Right ventricle myocardium superior (tissue), 1 donor: ENCODE results near the gene ERBB3. TPM values are rescaled to one million over a fixed set of nuclear protein-coding genes. Genes with fewer than 3 reads are reported as not detected.
A peak's percentile ranks its signal among the peaks of the same experiment; 100 is the strongest.
"Not testable (repeated sequence)": the region's sequence is repeated elsewhere in the genome, so short reads cannot be mapped to it uniquely, and the experiment has no call there.

ENCODE experiments used
- ATAC-seq: fragments of 200-7000 bp; cut with Tn5 transposase; one replicate; pipeline ENCODE4 v1.9.1; 2020; ENCODE audit warnings: mild to moderate bottlenecking; ENCODE audit not compliant: poor library complexity
- DNase-seq: peaks from one replicate; pipeline ENCODE4 v3.0.0-alpha.2; 2020
- intact Hi-C: fragments of 100-400 bp; cut with DNase I; formaldehyde crosslinking; loops from one replicate; pipeline ENCODE4 v1.11.2; 2022
- total RNA-seq: library from RNA; stranded (reverse); fragmentation: NEBNext Ultra II Directional; extraction: Animal tissue kit (Norgen Biotek cat#: 25700); gene quantifications from one replicate; pipeline ENCODE4 v1.2.1, GENCODE V29; 2021
- donor health status: DM: no; HTN: yes; CAD: no; lungs with severe emphysema.

The ERBB3 gene
- total RNA-seq, 1 donor from 2014 or later: 4.8 TPM

- peak; percentile 98 for ATAC-seq
- DNase-seq: peak; percentile 98
- intact Hi-C loops: no loop called here
These were observed 24.3 kb downstream of the ERBB3 start, which contains the start of gene PA2G4 for GRCh38 chr12:56104109-56104814. Gene PA2G4 (plus strand): TSS chr12:56104559. CDS start chr12:56104738, 179 bp downstream.

DNA sequence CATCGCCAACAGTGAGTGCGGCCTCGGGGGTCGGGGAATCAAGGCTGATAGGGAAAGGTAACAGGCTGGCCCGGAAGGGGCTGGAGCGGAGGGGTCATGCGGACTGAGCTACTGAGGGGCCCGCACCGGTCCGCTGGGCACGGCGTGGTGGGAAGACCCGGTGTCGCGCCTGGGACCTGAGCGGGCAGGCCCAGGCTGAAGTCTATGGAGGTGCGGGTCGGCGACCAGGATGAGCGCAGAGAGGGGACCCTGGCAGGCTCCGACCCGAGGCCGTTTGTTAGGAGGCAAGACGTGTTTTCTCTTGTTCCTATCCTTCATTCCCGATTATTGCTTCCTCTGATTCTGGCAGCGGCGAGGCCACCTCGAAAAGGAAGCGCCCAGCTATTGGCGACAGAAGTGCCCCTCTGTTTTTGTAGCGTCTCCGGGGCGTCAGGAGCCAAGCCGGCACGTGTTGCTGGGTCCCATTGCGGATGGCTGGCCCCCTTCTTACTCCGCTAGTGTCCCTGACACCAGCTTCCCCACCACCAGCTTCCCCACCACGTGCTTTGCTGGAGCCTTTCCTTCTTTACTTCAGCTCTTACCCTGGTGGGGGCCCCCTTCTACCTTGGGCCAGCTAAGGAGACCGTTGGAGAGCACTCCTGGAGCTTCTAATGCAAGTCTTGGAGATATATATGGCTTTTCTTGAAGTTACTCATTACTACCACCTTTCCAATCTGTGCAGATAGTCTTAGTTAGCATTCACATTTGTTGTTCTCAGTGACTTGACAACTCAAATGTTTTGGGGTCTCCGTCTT, 25.0 kb downstream of the ERBB3 start:
- intact Hi-C loops: no loop called here
- DNase-seq (peak; percentile 64), ATAC-seq (peak; percentile 28)

DNA sequence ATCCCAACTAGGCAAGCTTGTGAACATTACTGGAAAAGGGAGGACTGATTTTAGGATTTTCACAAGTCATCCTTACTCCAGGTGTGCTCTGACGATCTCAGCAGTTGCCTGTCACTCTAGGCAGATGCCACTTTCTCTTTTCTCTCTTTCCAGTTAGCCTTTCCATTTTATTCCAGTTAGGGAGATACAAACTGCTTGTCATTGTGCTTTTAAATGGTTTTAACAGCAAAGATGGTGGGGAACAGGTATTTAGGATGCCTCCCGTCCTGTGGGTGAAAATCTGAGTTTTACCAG, 25.6 kb downstream of the ERBB3 start:
- DNase-seq (no peak), ATAC-seq (no peak)
- intact Hi-C loops: no loop called here

GRCh38 chr12:56107242-56107641, 27.3 kb downstream of the ERBB3 start:
- ATAC-seq (no peak), DNase-seq (no peak)
- intact Hi-C loops: no loop called here

DNA sequence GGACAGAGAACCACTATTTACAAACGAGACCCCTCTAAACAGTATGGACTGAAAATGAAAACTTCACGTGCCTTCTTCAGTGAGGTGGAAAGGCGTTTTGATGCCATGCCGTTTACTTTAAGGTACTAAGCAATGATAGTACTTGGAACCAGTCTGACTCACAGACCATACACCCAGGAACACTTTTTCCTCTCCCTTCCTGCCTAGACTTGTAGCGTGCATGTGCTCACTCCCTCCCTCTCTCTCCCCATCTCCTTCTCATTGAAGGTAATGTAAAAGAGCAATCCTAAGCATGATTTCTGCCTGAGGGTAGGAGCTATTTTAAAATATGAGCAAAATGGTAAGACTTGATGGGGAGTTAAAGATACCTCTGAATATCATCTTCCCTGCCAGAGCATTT, 30.6 kb downstream of the ERBB3 start:
- no peak for ATAC-seq
- DNase-seq: no peak
- intact Hi-C loops: no loop called here

GRCh38 chr12:56114084-56114483, 34.1 kb downstream of the ERBB3 start:
- no peak for DNase-seq
- ATAC-seq: no peak
- intact Hi-C loops: no loop called here

DNA sequence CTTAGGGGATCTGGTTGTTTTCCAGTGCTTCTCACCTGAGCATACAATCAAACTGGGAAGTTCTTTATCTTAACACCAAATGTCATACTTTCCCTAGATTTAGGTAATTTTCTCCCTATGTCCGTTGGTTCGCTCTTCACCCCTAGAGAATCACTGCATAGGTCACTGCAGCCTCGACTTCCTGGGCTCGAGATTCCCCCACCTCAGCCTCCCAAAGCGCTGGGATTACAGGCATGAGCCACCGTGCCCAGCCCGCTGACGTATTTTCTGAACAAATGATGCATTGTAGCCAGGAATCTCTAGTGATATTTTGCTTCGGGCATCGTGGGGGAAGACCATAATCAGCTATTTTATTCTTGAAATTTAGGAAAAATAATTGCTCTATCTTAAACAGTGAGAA, 35.4 kb downstream of the ERBB3 start:
- intact Hi-C loops: loop anchor here (5.0 kb wide), 1 partner anchor 42 kb away; the partner anchor contains the start of gene MYL6
- DNase-seq (no peak), ATAC-seq (no peak)

DNA sequence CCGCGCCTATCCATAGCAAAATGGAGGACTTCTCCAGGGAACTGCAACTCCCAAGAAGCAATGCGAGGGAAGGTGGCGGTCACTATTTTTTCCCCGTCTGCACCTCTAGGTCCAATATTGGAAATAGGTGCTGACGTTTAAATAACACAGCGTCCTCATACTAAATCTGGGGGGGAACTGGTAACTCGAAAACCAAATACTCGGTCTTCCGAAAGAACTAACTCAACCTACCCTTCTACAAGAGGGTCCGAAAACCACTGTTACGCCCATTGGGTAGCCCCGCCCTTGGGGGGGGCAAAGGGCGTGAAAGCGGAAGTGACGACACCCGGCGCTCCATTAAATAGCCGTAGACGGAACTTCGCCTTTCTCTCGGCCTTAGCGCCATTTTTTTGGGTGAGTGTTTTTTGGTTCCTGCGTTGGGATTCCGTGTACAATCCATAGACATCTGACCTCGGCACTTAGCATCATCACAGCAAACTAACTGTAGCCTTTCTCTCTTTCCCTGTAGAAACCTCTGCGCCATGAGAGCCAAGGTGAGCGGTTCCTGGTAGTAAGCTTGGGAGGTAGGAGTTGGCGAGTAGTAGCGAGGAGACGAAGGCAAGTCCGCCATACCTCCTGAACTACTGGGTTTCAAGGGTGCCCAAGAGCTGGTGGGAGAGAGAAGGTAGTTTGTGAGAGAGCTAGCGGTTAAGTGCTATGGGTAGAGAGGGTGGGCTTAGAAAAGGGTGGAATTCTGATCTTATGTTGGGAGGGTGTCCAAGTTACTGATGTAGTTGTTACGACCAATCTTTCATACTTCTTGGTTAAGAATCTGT, 36.5 kb downstream of the ERBB3 start, which contains the start of gene RPL41:
Gene RPL41, plus strand, starts transcription at position 367 of the 815 bp plus-strand sequence.
- ATAC-seq (peak; percentile 81), DNase-seq (peak; percentile 97)
- intact Hi-C loops: loop anchor here (5.0 kb wide), 1 partner anchor 41 kb away; the partner anchor contains the start of gene MYL6

- not testable (repeated sequence) for DNase-seq, ATAC-seq
- intact Hi-C loops: loop anchor here (5.0 kb wide), 1 partner anchor 40 kb away; the partner anchor contains the start of gene MYL6
These were observed 37.2 kb downstream of the ERBB3 start for GRCh38 chr12:56117082-56117706.

- intact Hi-C loops: loop anchor here (2.0 to 5.0 kb wide), 3 partner anchors 39 to 105 kb away; partner anchors contain the start of genes MYL6 and SMARCC2
- peak; percentile 98 for DNase-seq
- peak; percentile 84 for ATAC-seq
These were observed 38.1 kb downstream of the ERBB3 start, which contains the start of gene ZC3H10 for GRCh38 chr12:56117778-56118687. Gene ZC3H10 (plus strand): TSS chr12:56118266. CDS start chr12:56120563, 2,297 bp downstream.

DNA sequence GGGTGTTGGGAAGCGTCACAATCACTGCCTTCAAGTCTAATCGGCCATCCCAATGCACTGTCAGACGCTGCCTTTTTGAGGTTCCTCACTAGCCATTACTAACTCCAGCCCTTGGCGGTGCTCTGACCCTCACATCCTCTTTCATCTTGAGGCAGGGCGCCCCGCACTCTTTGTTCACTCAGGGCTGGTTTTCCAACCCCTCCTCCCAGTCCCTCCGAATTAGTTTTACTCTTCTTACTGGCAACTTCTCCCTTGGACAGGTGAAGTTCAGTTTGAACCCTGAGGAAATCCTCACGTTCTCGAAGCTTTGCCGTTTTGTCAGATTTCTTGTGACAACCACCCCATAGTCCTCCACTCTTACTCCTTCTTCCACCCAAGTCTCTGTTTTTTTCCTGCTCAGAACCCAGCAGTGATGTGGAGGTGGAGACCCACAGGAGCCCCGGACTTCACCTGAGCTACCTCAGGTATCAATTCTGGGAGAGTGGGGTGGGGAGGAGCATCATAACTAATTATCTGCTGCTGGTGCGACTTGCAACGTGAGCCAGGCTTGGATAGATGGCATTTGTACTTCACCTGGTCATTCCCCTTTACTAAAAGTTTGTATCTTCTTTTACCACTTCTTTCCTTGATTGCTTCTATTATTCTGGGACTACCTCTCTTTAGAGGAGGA, 38.9 kb downstream of the ERBB3 start:
- DNase-seq (no peak), ATAC-seq (no peak)
- intact Hi-C loops: loop anchor here (2.0 to 5.0 kb wide), 3 partner anchors 38 to 104 kb away; partner anchors contain the start of genes MYL6 and SMARCC2

DNA sequence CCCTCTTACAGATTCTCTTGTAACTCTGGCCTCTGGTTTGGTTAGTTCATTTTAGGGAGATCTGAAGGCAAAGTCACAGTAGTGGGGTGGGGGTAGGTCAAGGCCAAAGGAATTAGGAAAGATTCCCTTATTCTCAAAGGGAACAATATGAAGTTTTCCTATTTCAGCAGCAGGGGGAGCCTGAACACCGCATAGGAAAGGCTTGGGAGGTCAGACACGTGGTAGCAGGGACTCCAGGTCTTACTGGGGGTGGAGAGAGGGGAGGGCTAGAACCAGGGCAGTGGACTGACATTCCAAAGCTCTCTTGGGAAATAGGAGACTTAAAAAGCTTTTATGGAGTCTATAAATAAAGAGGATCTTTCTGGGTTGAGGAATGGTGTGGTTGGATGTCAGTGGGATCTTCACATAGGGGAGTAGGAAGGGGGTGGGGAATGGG, 39.4 kb downstream of the ERBB3 start:
- ATAC-seq (peak; percentile 51), DNase-seq (peak; percentile 65)
- intact Hi-C loops: loop anchor here (2.0 to 5.0 kb wide), 3 partner anchors 38 to 103 kb away; partner anchors contain the start of genes MYL6 and SMARCC2

- DNase-seq: peak; percentile 49
- no peak for ATAC-seq
- intact Hi-C loops: no loop called here
These were observed 40.3 kb downstream of the ERBB3 start for GRCh38 chr12:56120158-56120846.

DNA sequence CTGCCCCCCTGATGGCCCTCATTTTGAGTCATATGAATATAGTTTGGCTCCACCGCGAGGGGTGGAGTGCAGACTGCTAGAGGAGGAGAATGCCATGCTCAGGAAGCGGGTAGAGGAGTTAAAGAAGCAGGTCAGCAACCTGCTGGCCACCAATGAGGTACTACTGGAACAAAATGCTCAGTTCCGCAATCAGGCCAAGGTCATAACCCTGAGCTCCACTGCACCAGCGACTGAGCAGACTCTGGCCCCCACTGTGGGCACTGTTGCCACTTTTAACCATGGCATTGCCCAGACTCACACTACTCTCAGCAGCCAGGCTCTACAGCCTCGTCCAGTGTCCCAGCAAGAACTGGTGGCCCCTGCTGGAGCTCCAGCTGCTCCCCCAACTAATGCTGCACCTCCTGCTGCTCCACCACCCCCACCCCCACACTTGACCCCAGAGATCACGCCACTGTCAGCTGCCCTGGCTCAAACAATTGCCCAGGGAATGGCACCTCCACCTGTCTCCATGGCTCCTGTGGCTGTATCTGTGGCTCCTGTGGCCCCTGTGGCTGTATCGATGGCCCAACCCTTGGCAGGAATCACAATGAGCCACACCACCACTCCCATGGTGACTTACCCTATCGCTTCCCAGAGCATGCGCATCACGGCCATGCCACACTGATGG, 41.4 kb downstream of the ERBB3 start:
- intact Hi-C loops: no loop called here
- DNase-seq (no peak), ATAC-seq (no peak)

GRCh38 chr12:56122637-56123036, 42.7 kb downstream of the ERBB3 start:
- intact Hi-C loops: no loop called here
- no peak for ATAC-seq
- DNase-seq: no peak

GRCh38 chr12:56124133-56124532, 44.2 kb downstream of the ERBB3 start:
- ATAC-seq: no peak
- DNase-seq: no peak
- intact Hi-C loops: no loop called here
